ENCODE data around the gene SLC30A4.

- TF ChIP-seq TP53 (CRISPR knock-in tag; IDR thresholded peaks at IDR 0.05) (no peak), POLR2A (IDR thresholded peaks at IDR 0.05; ENCODE audit: low read length) (no peak)
- TF ChIP-seq, protein P1, sequence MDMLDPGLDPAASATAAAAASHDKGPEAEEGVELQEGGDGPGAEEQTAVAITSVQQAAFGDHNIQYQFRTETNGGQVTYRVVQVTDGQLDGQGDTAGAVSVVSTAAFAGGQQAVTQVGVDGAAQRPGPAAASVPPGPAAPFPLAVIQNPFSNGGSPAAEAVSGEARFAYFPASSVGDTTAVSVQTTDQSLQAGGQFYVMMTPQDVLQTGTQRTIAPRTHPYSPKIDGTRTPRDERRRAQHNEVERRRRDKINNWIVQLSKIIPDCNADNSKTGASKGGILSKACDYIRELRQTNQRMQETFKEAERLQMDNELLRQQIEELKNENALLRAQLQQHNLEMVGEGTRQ (IDR thresholded peaks at IDR 0.05): no peak
- TF ChIP-seq, protein P2, sequence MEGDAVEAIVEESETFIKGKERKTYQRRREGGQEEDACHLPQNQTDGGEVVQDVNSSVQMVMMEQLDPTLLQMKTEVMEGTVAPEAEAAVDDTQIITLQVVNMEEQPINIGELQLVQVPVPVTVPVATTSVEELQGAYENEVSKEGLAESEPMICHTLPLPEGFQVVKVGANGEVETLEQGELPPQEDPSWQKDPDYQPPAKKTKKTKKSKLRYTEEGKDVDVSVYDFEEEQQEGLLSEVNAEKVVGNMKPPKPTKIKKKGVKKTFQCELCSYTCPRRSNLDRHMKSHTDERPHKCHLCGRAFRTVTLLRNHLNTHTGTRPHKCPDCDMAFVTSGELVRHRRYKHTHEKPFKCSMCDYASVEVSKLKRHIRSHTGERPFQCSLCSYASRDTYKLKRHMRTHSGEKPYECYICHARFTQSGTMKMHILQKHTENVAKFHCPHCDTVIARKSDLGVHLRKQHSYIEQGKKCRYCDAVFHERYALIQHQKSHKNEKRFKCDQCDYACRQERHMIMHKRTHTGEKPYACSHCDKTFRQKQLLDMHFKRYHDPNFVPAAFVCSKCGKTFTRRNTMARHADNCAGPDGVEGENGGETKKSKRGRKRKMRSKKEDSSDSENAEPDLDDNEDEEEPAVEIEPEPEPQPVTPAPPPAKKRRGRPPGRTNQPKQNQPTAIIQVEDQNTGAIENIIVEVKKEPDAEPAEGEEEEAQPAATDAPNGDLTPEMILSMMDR (IDR thresholded peaks at IDR 0.05): no peak
These were observed 793 bp downstream of the SLC30A4 start for GRCh38 chr15:45521596-45522327.
